OCI-LY3 (cell line): ENCODE measurements around the gene LYSMD2.

Experiments
- EZH2phosphoT487 ChIP-seq: fragments of 200-600 bp; shearing (Covaris generic); IDR thresholded peaks from 2 replicates; pipeline ENCODE4 v1.6.1; 2018; ENCODE audit warnings: antibody characterized with exemption, mixed run types, low read depth
- TF ChIP-seq, protein P1 (sequence below): fragments of 200-600, 300-600 bp; sonication (generic); IDR thresholded peaks from 2 replicates; pipeline ENCODE4 v1.5.1; 2014; ENCODE audit warnings: antibody characterized with exemption, low read length, low read depth

DNA sequence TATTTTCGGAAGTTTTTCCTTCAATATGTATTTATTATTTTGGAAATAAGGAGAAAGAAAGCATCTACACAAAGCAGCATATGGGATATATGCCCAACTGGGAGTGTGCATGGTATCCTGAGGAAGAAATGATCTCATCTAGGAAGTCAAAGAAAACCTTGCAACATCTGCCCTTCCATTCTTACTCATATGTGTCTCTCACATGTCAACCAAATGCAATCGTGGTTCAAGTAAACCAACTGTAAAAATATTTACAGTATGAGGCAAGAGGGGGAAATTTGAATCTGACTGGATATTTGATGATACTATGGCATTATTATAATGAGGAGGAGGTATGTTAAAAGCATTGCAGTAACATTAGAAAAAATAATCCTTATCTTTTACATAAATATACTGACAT, 59.4 kb downstream of the LYSMD2 start:
- TF ChIP-seq, protein P1, sequence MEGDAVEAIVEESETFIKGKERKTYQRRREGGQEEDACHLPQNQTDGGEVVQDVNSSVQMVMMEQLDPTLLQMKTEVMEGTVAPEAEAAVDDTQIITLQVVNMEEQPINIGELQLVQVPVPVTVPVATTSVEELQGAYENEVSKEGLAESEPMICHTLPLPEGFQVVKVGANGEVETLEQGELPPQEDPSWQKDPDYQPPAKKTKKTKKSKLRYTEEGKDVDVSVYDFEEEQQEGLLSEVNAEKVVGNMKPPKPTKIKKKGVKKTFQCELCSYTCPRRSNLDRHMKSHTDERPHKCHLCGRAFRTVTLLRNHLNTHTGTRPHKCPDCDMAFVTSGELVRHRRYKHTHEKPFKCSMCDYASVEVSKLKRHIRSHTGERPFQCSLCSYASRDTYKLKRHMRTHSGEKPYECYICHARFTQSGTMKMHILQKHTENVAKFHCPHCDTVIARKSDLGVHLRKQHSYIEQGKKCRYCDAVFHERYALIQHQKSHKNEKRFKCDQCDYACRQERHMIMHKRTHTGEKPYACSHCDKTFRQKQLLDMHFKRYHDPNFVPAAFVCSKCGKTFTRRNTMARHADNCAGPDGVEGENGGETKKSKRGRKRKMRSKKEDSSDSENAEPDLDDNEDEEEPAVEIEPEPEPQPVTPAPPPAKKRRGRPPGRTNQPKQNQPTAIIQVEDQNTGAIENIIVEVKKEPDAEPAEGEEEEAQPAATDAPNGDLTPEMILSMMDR = no peak
- TF ChIP-seq EZH2phosphoT487 = no peak
